GM21786 (cell line): Measurements from ENCODE around the gene PPP3R1.

Source experiments
- ATAC-seq: cut with Tn5 transposase; IDR thresholded peaks from one replicate; pipeline ENCODE4 v1.9.1; 2021; ENCODE audit not compliant: unreplicated experiment

The PPP3R1 gene

GRCh38 chr2:68236103-68236734 is 16.1 kb downstream of the PPP3R1 start:
- ATAC-seq = no peak

GRCh38 chr2:68235090-68235489 is 17.2 kb downstream of the PPP3R1 start:
- ATAC-seq = no peak

GRCh38 chr2:68234405-68234804 is 17.9 kb downstream of the PPP3R1 start:
- no peak for ATAC-seq

GRCh38 chr2:68231061-68231372 is 21.3 kb downstream of the PPP3R1 start:
- no peak for ATAC-seq

- no peak for ATAC-seq
Observed at GRCh38 chr2:68230241-68231060, 21.9 kb downstream of the PPP3R1 start.

GRCh38 chr2:68226794-68227193 is 25.5 kb downstream of the PPP3R1 start:
- no peak for ATAC-seq

- ATAC-seq = peak; percentile 85
Observed at GRCh38 chr2:68225119-68225632, 27.2 kb downstream of the PPP3R1 start.

GRCh38 chr2:68223419-68223818 is 28.9 kb downstream of the PPP3R1 start:
- no peak for ATAC-seq

GRCh38 chr2:68222287-68222686 is 30.0 kb downstream of the PPP3R1 start:
- ATAC-seq = no peak

- ATAC-seq = no peak
Observed at GRCh38 chr2:68218343-68218901, 33.9 kb downstream of the PPP3R1 start.

GRCh38 chr2:68217729-68218128 is 34.6 kb downstream of the PPP3R1 start:
- no peak for ATAC-seq

GRCh38 chr2:68216454-68217310 is 35.6 kb downstream of the PPP3R1 start:
- ATAC-seq = no peak

GRCh38 chr2:68214381-68214780 is 38.0 kb downstream of the PPP3R1 start:
- ATAC-seq = peak; percentile 75

GRCh38 chr2:68206793-68207192 is 45.5 kb downstream of the PPP3R1 start:
- ATAC-seq = no peak

GRCh38 chr2:68203587-68203986 is 48.7 kb downstream of the PPP3R1 start:
- peak; percentile 97 for ATAC-seq

GRCh38 chr2:68200157-68200787 is 52.1 kb downstream of the PPP3R1 start:
- ATAC-seq = no peak

- no peak for ATAC-seq
Observed at GRCh38 chr2:68196120-68196716, 56.1 kb downstream of the PPP3R1 start.

GRCh38 chr2:68195096-68195495 is 57.2 kb downstream of the PPP3R1 start:
- no peak for ATAC-seq

GRCh38 chr2:68193787-68194372 is 58.5 kb downstream of the PPP3R1 start:
- no peak for ATAC-seq

- ATAC-seq = no peak
Observed at GRCh38 chr2:68193144-68193543, 59.2 kb downstream of the PPP3R1 start.
